ENCODE results near the gene CCDC50. TPM values are rescaled to one million over a fixed set of nuclear protein-coding genes. Genes with fewer than 3 reads are reported as not detected.

Gene CCDC50
- total and polyA plus RNA-seq, 10 of the 15 experiments (the other 5 are each of a cell fraction or from before 2014, with no cell fraction given): 46.7 to 150 (median 125) TPM

DNA sequence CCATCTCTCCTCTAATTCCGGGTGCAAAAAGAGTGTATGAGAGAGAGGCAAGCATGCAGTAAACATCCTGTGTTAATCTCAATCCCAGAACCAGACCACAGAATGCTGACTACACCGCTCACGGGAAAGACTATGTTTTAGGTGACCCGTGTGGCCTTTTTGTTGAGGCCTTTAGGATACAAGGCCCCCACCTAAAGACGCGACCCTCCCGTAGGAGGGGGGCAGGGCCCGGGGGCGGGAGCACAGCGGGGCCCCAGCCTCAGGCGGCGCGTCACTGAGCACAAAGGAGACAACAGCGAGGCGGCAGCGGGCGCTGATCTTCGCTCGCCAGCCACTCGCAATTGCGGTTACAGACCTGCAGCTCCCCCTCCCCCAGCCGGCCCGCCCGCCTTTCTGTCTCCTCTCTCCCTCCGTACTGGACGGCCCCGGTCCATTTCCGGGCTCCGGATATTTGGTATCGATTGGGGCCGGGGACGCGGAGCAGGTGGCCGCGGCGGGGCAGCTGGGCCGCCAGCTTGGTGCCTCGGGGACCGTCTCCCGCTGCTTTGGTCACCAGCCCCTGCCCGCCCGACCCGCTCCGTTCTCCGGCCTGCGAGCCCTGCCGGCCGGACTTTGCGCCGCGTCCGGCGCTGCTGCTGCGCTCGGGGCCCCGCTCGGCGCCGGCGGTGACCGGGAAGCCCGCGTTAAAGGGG lies at the start of gene CCDC50 (continued):
- TF ChIP-seq, protein P1, sequence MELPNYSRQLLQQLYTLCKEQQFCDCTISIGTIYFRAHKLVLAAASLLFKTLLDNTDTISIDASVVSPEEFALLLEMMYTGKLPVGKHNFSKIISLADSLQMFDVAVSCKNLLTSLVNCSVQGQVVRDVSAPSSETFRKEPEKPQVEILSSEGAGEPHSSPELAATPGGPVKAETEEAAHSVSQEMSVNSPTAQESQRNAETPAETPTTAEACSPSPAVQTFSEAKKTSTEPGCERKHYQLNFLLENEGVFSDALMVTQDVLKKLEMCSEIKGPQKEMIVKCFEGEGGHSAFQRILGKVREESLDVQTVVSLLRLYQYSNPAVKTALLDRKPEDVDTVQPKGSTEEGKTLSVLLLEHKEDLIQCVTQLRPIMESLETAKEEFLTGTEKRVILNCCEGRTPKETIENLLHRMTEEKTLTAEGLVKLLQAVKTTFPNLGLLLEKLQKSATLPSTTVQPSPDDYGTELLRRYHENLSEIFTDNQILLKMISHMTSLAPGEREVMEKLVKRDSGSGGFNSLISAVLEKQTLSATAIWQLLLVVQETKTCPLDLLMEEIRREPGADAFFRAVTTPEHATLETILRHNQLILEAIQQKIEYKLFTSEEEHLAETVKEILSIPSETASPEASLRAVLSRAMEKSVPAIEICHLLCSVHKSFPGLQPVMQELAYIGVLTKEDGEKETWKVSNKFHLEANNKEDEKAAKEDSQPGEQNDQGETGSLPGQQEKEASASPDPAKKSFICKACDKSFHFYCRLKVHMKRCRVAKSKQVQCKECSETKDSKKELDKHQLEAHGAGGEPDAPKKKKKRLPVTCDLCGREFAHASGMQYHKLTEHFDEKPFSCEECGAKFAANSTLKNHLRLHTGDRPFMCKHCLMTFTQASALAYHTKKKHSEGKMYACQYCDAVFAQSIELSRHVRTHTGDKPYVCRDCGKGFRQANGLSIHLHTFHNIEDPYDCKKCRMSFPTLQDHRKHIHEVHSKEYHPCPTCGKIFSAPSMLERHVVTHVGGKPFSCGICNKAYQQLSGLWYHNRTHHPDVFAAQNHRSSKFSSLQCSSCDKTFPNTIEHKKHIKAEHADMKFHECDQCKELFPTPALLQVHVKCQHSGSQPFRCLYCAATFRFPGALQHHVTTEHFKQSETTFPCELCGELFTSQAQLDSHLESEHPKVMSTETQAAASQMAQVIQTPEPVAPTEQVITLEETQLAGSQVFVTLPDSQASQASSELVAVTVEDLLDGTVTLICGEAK (IDR thresholded peaks at IDR 0.05; ENCODE audit: borderline replicate concordance): no peak; the same call in 1 of the 2 replicates
- TF ChIP-seq JUNB (IDR thresholded peaks at IDR 0.05): no peak
- peak; percentile 75; the same call in 1 of the 2 replicates for TF ChIP-seq TCF3 (IDR thresholded peaks at IDR 0.05; ENCODE audit: borderline replicate concordance, insufficient read depth, low read depth, low read length)
- TF ChIP-seq, protein P2, sequence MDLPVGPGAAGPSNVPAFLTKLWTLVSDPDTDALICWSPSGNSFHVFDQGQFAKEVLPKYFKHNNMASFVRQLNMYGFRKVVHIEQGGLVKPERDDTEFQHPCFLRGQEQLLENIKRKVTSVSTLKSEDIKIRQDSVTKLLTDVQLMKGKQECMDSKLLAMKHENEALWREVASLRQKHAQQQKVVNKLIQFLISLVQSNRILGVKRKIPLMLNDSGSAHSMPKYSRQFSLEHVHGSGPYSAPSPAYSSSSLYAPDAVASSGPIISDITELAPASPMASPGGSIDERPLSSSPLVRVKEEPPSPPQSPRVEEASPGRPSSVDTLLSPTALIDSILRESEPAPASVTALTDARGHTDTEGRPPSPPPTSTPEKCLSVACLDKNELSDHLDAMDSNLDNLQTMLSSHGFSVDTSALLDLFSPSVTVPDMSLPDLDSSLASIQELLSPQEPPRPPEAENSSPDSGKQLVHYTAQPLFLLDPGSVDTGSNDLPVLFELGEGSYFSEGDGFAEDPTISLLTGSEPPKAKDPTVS (IDR thresholded peaks at IDR 0.05; ENCODE audit: low read depth, low read length): no peak
- TF ChIP-seq POLR2AphosphoS5 (IDR thresholded peaks at IDR 0.05; ENCODE audit: low read length): peak; percentile 61; the same call in 1 of the 2 replicates
- no peak for TF ChIP-seq PAX8 (IDR thresholded peaks at IDR 0.05)
- TF ChIP-seq, protein P3, sequence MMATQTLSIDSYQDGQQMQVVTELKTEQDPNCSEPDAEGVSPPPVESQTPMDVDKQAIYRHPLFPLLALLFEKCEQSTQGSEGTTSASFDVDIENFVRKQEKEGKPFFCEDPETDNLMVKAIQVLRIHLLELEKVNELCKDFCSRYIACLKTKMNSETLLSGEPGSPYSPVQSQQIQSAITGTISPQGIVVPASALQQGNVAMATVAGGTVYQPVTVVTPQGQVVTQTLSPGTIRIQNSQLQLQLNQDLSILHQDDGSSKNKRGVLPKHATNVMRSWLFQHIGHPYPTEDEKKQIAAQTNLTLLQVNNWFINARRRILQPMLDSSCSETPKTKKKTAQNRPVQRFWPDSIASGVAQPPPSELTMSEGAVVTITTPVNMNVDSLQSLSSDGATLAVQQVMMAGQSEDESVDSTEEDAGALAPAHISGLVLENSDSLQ (IDR thresholded peaks at IDR 0.05): no peak
- TF ChIP-seq, protein P4, sequence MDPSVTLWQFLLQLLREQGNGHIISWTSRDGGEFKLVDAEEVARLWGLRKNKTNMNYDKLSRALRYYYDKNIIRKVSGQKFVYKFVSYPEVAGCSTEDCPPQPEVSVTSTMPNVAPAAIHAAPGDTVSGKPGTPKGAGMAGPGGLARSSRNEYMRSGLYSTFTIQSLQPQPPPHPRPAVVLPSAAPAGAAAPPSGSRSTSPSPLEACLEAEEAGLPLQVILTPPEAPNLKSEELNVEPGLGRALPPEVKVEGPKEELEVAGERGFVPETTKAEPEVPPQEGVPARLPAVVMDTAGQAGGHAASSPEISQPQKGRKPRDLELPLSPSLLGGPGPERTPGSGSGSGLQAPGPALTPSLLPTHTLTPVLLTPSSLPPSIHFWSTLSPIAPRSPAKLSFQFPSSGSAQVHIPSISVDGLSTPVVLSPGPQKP (IDR thresholded peaks at IDR 0.05; ENCODE audit: low read depth, low read length): peak; percentile 62; the same call in 1 of the 2 replicates
- TF ChIP-seq IRF4 (IDR thresholded peaks at IDR 0.05; ENCODE audit: low read depth, low read length): 0 out of 2 replicates have a peak, but pooled peaks have one; percentile 9
- TF ChIP-seq RFX5 (IDR thresholded peaks at IDR 0.05; ENCODE audit: low read depth, low read length): no peak
- TF ChIP-seq, protein P5, sequence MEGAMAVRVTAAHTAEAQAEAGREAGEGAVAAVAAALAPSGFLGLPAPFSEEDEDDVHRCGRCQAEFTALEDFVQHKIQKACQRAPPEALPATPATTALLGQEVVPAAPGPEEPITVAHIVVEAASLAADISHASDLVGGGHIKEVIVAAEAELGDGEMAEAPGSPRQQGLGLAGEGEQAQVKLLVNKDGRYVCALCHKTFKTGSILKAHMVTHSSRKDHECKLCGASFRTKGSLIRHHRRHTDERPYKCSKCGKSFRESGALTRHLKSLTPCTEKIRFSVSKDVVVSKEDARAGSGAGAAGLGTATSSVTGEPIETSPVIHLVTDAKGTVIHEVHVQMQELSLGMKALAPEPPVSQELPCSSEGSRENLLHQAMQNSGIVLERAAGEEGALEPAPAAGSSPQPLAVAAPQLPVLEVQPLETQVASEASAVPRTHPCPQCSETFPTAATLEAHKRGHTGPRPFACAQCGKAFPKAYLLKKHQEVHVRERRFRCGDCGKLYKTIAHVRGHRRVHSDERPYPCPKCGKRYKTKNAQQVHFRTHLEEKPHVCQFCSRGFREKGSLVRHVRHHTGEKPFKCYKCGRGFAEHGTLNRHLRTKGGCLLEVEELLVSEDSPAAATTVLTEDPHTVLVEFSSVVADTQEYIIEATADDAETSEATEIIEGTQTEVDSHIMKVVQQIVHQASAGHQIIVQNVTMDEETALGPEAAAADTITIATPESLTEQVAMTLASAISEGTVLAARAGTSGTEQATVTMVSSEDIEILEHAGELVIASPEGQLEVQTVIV (IDR thresholded peaks at IDR 0.05; ENCODE audit: borderline replicate concordance, partially characterized antibody): peak; percentile 15
- peak; percentile 58 to 65; a peak in 3 of 4 replicates for TF ChIP-seq BHLHE40 (IDR thresholded peaks at IDR 0.05; ENCODE audit: borderline replicate concordance in 1 of 2, low read depth in 2 of 2, low read length in 1 of 2)
- no peak for TF ChIP-seq NR2C1 (IDR thresholded peaks at IDR 0.05)
- no peak for TF ChIP-seq ZNF274 (IDR thresholded peaks at IDR 0.05; ENCODE audit: insufficient read depth, insufficient read length)
- TF ChIP-seq, protein P6, sequence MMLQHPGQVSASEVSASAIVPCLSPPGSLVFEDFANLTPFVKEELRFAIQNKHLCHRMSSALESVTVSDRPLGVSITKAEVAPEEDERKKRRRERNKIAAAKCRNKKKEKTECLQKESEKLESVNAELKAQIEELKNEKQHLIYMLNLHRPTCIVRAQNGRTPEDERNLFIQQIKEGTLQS (IDR thresholded peaks at IDR 0.05; ENCODE audit: borderline replicate concordance, extremely low read depth, low read depth, low read length): no peak
- no peak for TF ChIP-seq EZH2 (IDR thresholded peaks at IDR 0.05; ENCODE audit: borderline replicate concordance, control insufficient read depth, low read depth, low read length)
- TF ChIP-seq ZBED1 (IDR thresholded peaks at IDR 0.05; ENCODE audit: borderline replicate concordance): no peak
- no peak for TF ChIP-seq JUND (IDR thresholded peaks at IDR 0.05; ENCODE audit: low read depth, low read length)

Data from GM12878 (cell line).